IMR-90 (cell line): ENCODE results near the gene FAM83G. TPM values are rescaled to one million over a fixed set of nuclear protein-coding genes. Genes with fewer than 3 reads are reported as not detected.

Experiments used
- ATAC-seq: fragments of 200-7000 bp; cut with Tn5 transposase; 2 replicates; pipeline ENCODE4 v1.9.1; 2020; ENCODE audit warnings: low read depth, mild to moderate bottlenecking, moderate library complexity
- BruUV-seq: library from RNA; stranded (reverse); fragments of 400-500 nt; replicated peaks from 2 replicates; lab custom pipeline; 2021; lab: Mats Ljungman, UMichigan
- CTCF ChIA-PET: fragments of 300-600 bp; formaldehyde crosslinking; extraction: SDS; loops from one replicate; lab custom pipeline; 2021; ENCODE audit warnings: antibody characterized with exemption; lab: Yijun Ruan, JAX
- POLR2A ChIA-PET: fragments of 300-600 bp; sonication (Branson Sonifier 250); formaldehyde crosslinking; loops from one replicate; lab custom pipeline; 2022; ENCODE audit warnings: antibody characterized with exemption; ENCODE audit not compliant: unreplicated experiment; lab: Charles Lee
- DNase-seq: peaks from one replicate; pipeline ENCODE4 v3.0.0; 2013
- H2AFZ ChIP-seq: replicated peaks from 2 replicates; pipeline ENCODE3; 2013; ENCODE audit warnings: low read length, mild to moderate bottlenecking; ENCODE audit not compliant: poor library complexity
- H2AK5ac ChIP-seq: 2 replicates; pipeline ENCODE4 v1.6.1; 2013; ENCODE audit warnings: low read depth, low read length, inconsistent platforms
- H2AK9ac ChIP-seq: replicated peaks from 2 replicates; pipeline ENCODE3; 2013; ENCODE audit warnings: mild to moderate bottlenecking, low read depth, low read length, moderate library complexity; ENCODE audit not compliant: poor library complexity
- H2BK120ac ChIP-seq: 2 replicates; pipeline ENCODE4 v1.6.1; 2013; ENCODE audit warnings: low read depth, low read length, inconsistent platforms
- H2BK15ac ChIP-seq: 3 replicates; pipeline ENCODE4 v1.6.1; 2013; ENCODE audit warnings: low read depth, low read length, inconsistent platforms
- H2BK20ac ChIP-seq: 2 replicates; pipeline ENCODE4 v1.6.1; 2013; ENCODE audit warnings: low read depth, mild to moderate bottlenecking, inconsistent platforms, low read length, moderate library complexity
- H2BK5ac ChIP-seq: 2 replicates; pipeline ENCODE4 v1.6.1; 2013; ENCODE audit warnings: mild to moderate bottlenecking, low read depth, low read length, inconsistent platforms; ENCODE audit not compliant: poor library complexity, severe bottlenecking
- H3K14ac ChIP-seq: replicated peaks from 2 replicates; pipeline ENCODE4 v1.6.1; 2013; ENCODE audit warnings: low read depth, low read length, inconsistent platforms
- H3K18ac ChIP-seq: 2 replicates; pipeline ENCODE4 v1.6.1; 2013; ENCODE audit warnings: low read depth, low read length, control low read depth
- H3K23ac ChIP-seq: 2 replicates; pipeline ENCODE4 v1.6.1; 2013; ENCODE audit warnings: low read depth, low read length, inconsistent platforms
- H3K27ac ChIP-seq: 2 replicates; pipeline ENCODE4 v1.5.1; 2013; ENCODE audit warnings: mild to moderate bottlenecking, control low read depth, low read length; ENCODE audit not compliant: insufficient read depth
- H3K27me3 ChIP-seq: 2 replicates; pipeline ENCODE4 v1.6.1; 2013; ENCODE audit warnings: low read length; ENCODE audit not compliant: control insufficient read depth, insufficient read depth
- H3K36me3 ChIP-seq: 2 replicates; pipeline ENCODE4 v1.6.1; 2013; ENCODE audit warnings: low read length, mixed read lengths; ENCODE audit not compliant: control insufficient read depth, insufficient read depth
- H3K4ac ChIP-seq: 2 replicates; pipeline ENCODE4 v1.6.1; 2013; ENCODE audit warnings: low read depth, low read length, inconsistent platforms
- H3K4me1 ChIP-seq: 2 replicates; pipeline ENCODE4 v1.6.1; 2013; ENCODE audit warnings: low read length, mixed read lengths; ENCODE audit not compliant: control insufficient read depth, insufficient read depth
- H3K4me2 ChIP-seq: 2 replicates; pipeline ENCODE4 v1.6.1; 2013; ENCODE audit warnings: low read depth, mild to moderate bottlenecking, control low read depth, low read length, moderate library complexity
- H3K4me3 ChIP-seq: 2 replicates; pipeline ENCODE4 v1.5.1; 2013; ENCODE audit warnings: low read depth, mild to moderate bottlenecking, control low read depth, low read length, moderate library complexity; ENCODE audit not compliant: insufficient read depth
- H3K56ac ChIP-seq: 2 replicates; pipeline ENCODE4 v1.6.1; 2013; ENCODE audit warnings: low read length, inconsistent platforms; ENCODE audit not compliant: insufficient read depth; ENCODE audit errors: extremely low read depth
- H3K79me1 ChIP-seq, 2 experiments: 2 replicates each; pipeline ENCODE4 v1.6.1; 2013; ENCODE audit warnings: low read length in 2 of 2, inconsistent platforms in 1 of 2, low read depth in 1 of 2
- H3K9ac ChIP-seq: 2 replicates; pipeline ENCODE4 v1.6.1; 2013; ENCODE audit warnings: low read depth, low read length, control low read depth
- H3K9me1 ChIP-seq: 2 replicates; pipeline ENCODE4 v1.6.1; 2013; ENCODE audit warnings: low read length, inconsistent platforms; ENCODE audit not compliant: insufficient read depth
- H3K9me3 ChIP-seq: 2 replicates; pipeline ENCODE4 v1.6.1; 2013; ENCODE audit warnings: low read length; ENCODE audit not compliant: control insufficient read depth, insufficient read depth
- H4K20me1 ChIP-seq: 2 replicates; pipeline ENCODE4 v1.6.1; 2013; ENCODE audit warnings: low read length, inconsistent platforms; ENCODE audit not compliant: insufficient read depth
- H4K5ac ChIP-seq: 2 replicates; pipeline ENCODE4 v1.6.1; 2013; ENCODE audit warnings: mild to moderate bottlenecking, low read depth, low read length, control low read depth
- H4K8ac ChIP-seq, 2 experiments: 2 replicates each; pipeline ENCODE4 v1.6.1; 2013; ENCODE audit warnings: low read depth in 2 of 2, low read length in 2 of 2, control low read depth in 1 of 2, inconsistent platforms in 1 of 2
- H4K91ac ChIP-seq: 2 replicates; pipeline ENCODE4 v1.6.1; 2013; ENCODE audit warnings: low read depth, low read length, inconsistent platforms; ENCODE audit not compliant: insufficient read depth
- BHLHE40 ChIP-seq: fragments of 150-350 bp; IDR thresholded peaks from 2 replicates; pipeline ENCODE4 v1.6.1; 2016; ENCODE audit warnings: mild to moderate bottlenecking, low read depth, low read length
- CEBPB ChIP-seq: IDR thresholded peaks from 2 replicates; pipeline ENCODE4 v1.6.1; 2012; ENCODE audit warnings: low read depth, low read length, improper control_type of control experiment
- CHD1 ChIP-seq: IDR thresholded peaks from 2 replicates; pipeline ENCODE4 v1.6.1; 2012; ENCODE audit warnings: low read depth, low read length, improper control_type of control experiment
- CTCF ChIP-seq: conservative IDR thresholded peaks from 2 replicates; pipeline ENCODE4 v1.5.1; 2012; ENCODE audit warnings: mild to moderate bottlenecking, low read depth, low read length, improper control_type of control experiment
- ELK1 ChIP-seq: fragments of 150-350 bp; IDR thresholded peaks from 2 replicates; pipeline ENCODE4 v1.6.1; 2016; ENCODE audit warnings: low read depth, mild to moderate bottlenecking, low read length, moderate library complexity, borderline replicate concordance
- MAFK ChIP-seq: IDR thresholded peaks from 2 replicates; pipeline ENCODE4 v1.6.1; 2012; ENCODE audit warnings: low read depth, low read length, improper control_type of control experiment
- MXI1 ChIP-seq: IDR thresholded peaks from 2 replicates; pipeline ENCODE4 v1.6.1; 2012; ENCODE audit warnings: low read depth, mild to moderate bottlenecking, low read length, moderate library complexity, borderline replicate concordance
- NFE2L2 ChIP-seq: fragments of 150-350 bp; IDR thresholded peaks from 2 replicates; pipeline ENCODE4 v1.6.1; 2016; ENCODE audit warnings: low read depth, mild to moderate bottlenecking, low read length
- POLR2A ChIP-seq: IDR thresholded peaks from 2 replicates; pipeline ENCODE4 v1.6.1; 2012; ENCODE audit warnings: mild to moderate bottlenecking, low read depth, low read length
- RAD21 ChIP-seq: IDR thresholded peaks from 2 replicates; pipeline ENCODE4 v1.6.1; 2012; ENCODE audit warnings: low read length, improper control_type of control experiment
- RCOR1 ChIP-seq: IDR thresholded peaks from 2 replicates; pipeline ENCODE4 v1.6.1; 2012; ENCODE audit warnings: mild to moderate bottlenecking, low read length, improper control_type of control experiment; ENCODE audit not compliant: insufficient replicate concordance
- RFX5 ChIP-seq: IDR thresholded peaks from 2 replicates; pipeline ENCODE4 v1.8.0; 2012; ENCODE audit warnings: low read depth, mild to moderate bottlenecking, low read length, moderate library complexity
- SMC3 ChIP-seq: fragments of 150-350 bp; IDR thresholded peaks from 2 replicates; pipeline ENCODE4 v1.6.1; 2016; ENCODE audit warnings: low read depth, mild to moderate bottlenecking, antibody characterized with exemption, low read length, moderate library complexity
- USF2 ChIP-seq: fragments of 150-350 bp; IDR thresholded peaks from 2 replicates; pipeline ENCODE4 v1.6.1; 2017; ENCODE audit warnings: mild to moderate bottlenecking, antibody characterized with exemption, low read length, low read depth
- WGBS, 2 experiments: methylation state at CpG; one replicate each; pipeline versions ENCODE4 v1.1.5 to v1.1.7; 2013; ENCODE audit warnings: missing lambda C conversion rate in 2 of 2; ENCODE audit not compliant: insufficient read length in 1 of 2; ENCODE audit errors: extremely low coverage in 2 of 2; 5-methylcytosine and 5-hydroxymethylcytosine counted together
- dilution Hi-C: fragments of 300-500 bp; cut with HindIII; formaldehyde crosslinking; loops from one replicate; pipeline ENCODE4 v1.14.3; 2018; ENCODE audit warnings: low sequenced_read_pairs; ENCODE audit not compliant: unreplicated experiment
- in situ Hi-C: fragments of 300-500 bp; cut with MboI; formaldehyde crosslinking; loops from 3 replicates; pipeline ENCODE4 v1.14.3; 2019; ENCODE audit warnings: low sequenced_read_pairs, inconsistent platforms, mixed read lengths
- intact Hi-C: fragments of 100-400 bp; cut with micrococcal nuclease; formaldehyde crosslinking; loops from 2 replicates; pipeline ENCODE4 v1.10.0; 2022
- polyA plus RNA-seq, 3 experiments: library from polyadenylated mRNA; depleted of rRNA; stranded (reverse); fragments of >200 nt; gene quantifications; 2 replicates each; pipeline ENCODE4 v1.2.3, GENCODE V29; 2012; ENCODE audit warnings: low replicate concordance in 1 of 3
- total RNA-seq: library from RNA; depleted of rRNA; stranded (reverse); fragments of >200 nt; gene quantifications from 2 replicates; pipeline ENCODE4 v1.2.3, GENCODE V29; 2012

Gene FAM83G
- total and polyA plus RNA-seq, 2 of the 4 experiments (the other 2 are of a cell fraction) = 9.5 to 12.6 TPM

GRCh38 chr17:19002805-19003542 lies 1.6 kb downstream of the FAM83G start:
- Histone ChIP-seq H3K36me3 (peaks cover 2% of the 10 kb centered on the region; the same call in 1 of the 2 replicates), H3K56ac (no peak overlapping the region), H2BK120ac (no peak overlapping the region), H2BK15ac (no peak overlapping the region), H3K27me3 (no peaks in the 10 kb centered on the region), H2AK9ac (peak overlapping the region; percentile 95), H3K4me2 (peak overlapping the region; percentile 86), H2AK5ac (peak overlapping the region; percentile 89), H3K4ac (peak overlapping the region; percentile 54), H3K4me1 (peaks cover 31% of the 10 kb centered on the region), H2BK5ac (peak overlapping the region; percentile 54), H3K18ac (no peak overlapping the region), H3K9ac (peak overlapping the region; percentile 54), H3K23ac (peak overlapping the region; percentile 11; the same call in 1 of the 2 replicates), H3K14ac (peak overlapping the region; percentile 35), H2AFZ (peak overlapping the region; percentile 82), H2BK20ac (no peak overlapping the region), H4K91ac (peak overlapping the region; percentile 51; the same call in 1 of the 2 replicates), H4K20me1 (peaks cover 38% of the 10 kb centered on the region), H4K8ac (peak overlapping the region; percentile 45 to 79; a peak in 2 of 4 replicates), H3K9me3 (no peaks in the 10 kb centered on the region), H3K4me3 (peak overlapping the region; percentile 71), H3K27ac (peak overlapping the region; percentile 73; the same call in 1 of the 2 replicates), H3K9me1 (peaks cover 13% of the 10 kb centered on the region; the same call in 1 of the 2 replicates), H3K79me1 (peaks cover 18 to 64% of the 10 kb centered on the region in 2 experiments; a peak in 3 of 4 replicates), H4K5ac (no peak overlapping the region)
- in situ Hi-C loops (no loop called here), intact Hi-C loops (no loop called here), dilution Hi-C loops (no loop called here)
- CTCF ChIA-PET = no interaction called here
- BruUV-seq = no TSS peak
- peak; percentile 54 for DNase-seq
- peak; percentile 38 for ATAC-seq
- POLR2A ChIA-PET = no interaction called here
- 80% methylated on average over 3 of the region's 11 CpGs; no CpG with 5 or more reads in 1 of the 2 experiments for WGBS, 2 experiments
- TF ChIP-seq USF2 (no peak), RAD21 (no peak), ELK1 (no peak), SMC3 (no peak), CTCF (no peak), POLR2A (peak; percentile 42), CHD1 (no peak), RFX5 (no peak), RCOR1 (no peak), NFE2L2 (no peak), MXI1 (no peak), MAFK (no peak), CEBPB (no peak), BHLHE40 (no peak)
